ENCODE measurements around the gene TSEN54.

TSEN54 gene

DNA sequence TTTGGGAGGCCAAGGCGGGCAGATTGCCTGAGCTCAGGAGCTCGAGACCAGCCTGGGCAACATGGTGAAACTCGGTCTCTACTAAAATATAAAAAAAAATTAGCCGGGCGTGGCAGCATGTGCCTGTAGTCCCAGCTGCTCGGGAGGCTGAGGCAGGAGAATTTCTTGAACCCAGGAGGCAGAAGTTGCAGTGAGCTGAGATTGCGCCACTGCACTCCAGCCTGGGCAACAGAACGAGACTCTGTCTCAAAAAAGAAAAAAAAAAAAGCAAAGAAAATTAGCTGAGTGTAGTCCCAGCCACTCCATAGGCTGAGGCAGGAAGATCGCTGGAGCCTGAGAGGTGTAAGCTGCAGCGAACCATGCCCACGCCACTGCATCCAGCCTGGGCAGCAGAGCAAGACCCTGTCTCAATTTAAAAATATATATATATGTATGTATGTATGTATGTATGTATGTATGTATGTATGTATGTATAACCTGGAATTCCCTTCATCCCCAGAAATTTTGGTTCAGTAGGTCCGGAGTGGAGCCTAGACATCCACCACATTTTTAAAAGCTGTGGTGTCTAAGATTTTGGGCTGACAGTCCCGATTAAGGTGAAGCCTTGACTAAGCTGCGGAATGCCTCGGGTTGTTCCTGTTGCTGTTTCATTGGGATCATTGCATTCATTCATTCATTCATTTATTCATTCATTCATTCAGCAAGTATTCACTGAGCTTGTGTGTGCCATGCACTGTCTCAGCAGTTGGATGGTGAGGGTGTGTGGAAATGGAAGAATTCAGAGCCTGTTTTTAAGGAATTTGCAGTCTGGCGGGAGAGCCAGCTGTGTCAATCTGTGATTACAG, 34.0 kb upstream of the TSEN54 start:
- Mint-ChIP-seq H3K9me3 (no peaks in the 10 kb centered on the region), H3K4me3 (no peak overlapping the region), H3K36me3 (no peaks in the 10 kb centered on the region), H3K27ac (peak overlapping the region; percentile 69), H3K4me1 (peaks cover 26% of the 10 kb centered on the region)
- no peak for DNase-seq (ENCODE audit: low spot score in 2 of 2)
- no peak for ATAC-seq

DNA sequence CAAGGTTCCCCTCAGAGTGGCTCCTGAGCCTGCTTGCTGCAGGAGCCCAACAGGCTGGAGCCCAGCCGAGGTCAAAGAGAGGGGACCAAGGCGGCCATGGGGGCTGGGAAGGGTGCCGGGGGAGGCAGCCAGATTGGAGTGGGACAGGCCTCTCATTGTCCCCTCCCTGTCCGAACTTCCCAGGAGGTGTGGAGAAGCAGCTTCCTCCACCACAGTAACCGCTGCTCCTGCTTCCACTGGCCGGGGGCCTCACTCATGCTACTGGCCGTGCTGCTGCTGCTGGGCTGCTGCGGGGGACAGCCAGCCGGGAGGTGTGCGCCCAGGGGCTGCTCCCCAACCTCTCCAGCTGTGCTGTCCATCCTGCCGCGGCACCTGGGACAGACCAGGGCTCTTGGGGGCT, 30.6 kb upstream of the TSEN54 start:
- Mint-ChIP-seq H3K36me3 (no peaks in the 10 kb centered on the region), H3K9me3 (no peaks in the 10 kb centered on the region), H3K27ac (peak overlapping the region; percentile 99), H3K4me3 (no peak overlapping the region), H3K4me1 (peaks cover 39% of the 10 kb centered on the region)
- no peak for DNase-seq (ENCODE audit: low spot score in 2 of 2)
- ATAC-seq: no peak

GRCh38 chr17:75486151-75486550, 30.2 kb upstream of the TSEN54 start:
- DNase-seq (ENCODE audit: low spot score in 2 of 2): no peak
- Mint-ChIP-seq H3K27ac (peak overlapping the region; percentile 99), H3K36me3 (no peaks in the 10 kb centered on the region), H3K4me3 (peak overlapping the region; percentile 67), H3K4me1 (peaks cover 34% of the 10 kb centered on the region), H3K9me3 (no peaks in the 10 kb centered on the region)
- ATAC-seq: no peak

DNA sequence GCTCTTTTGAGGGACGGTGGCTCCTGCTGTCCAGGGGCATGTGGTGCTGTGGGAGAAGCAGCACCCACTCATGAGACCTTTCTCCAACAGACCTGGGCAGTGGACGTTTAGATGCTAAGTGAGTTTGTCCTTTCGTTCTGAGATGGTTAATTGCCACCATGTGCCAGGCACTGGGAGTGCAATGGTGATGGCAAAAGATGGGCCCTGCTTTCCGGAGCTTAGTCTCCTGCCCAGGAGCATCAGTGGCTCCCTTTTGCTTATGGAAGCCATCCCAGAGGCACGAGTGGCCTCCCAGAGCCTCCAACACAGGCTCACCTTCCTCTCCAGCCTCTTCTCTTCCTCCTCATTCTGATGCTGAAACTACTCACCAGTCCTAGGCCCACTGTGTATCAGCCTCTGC, 29.4 kb upstream of the TSEN54 start:
- H3K4me1 Mint-ChIP-seq: peaks cover 32% of the 10 kb centered on the region
- no peak for DNase-seq (ENCODE audit: low spot score in 2 of 2)
- H3K9me3 Mint-ChIP-seq: no peaks in the 10 kb centered on the region
- H3K36me3 Mint-ChIP-seq: no peaks in the 10 kb centered on the region
- H3K4me3 Mint-ChIP-seq: peak overlapping the region; percentile 67
- ATAC-seq: no peak
- peak overlapping the region; percentile 99 for H3K27ac Mint-ChIP-seq

- DNase-seq (ENCODE audit: low spot score in 2 of 2) (peak; percentile 22 to 71), ATAC-seq (peak; percentile 81)
- peak overlapping the region; percentile 99 for H3K27ac Mint-ChIP-seq
Measured at GRCh38 chr17:75487351-75488070, 28.8 kb upstream of the TSEN54 start.

GRCh38 chr17:75488693-75489510, 27.4 kb upstream of the TSEN54 start:
- ATAC-seq (no peak), DNase-seq (ENCODE audit: low spot score in 2 of 2) (no peak)
- Mint-ChIP-seq H3K4me1 (peaks cover 32% of the 10 kb centered on the region), H3K36me3 (peaks cover 8% of the 10 kb centered on the region), H3K4me3 (peak overlapping the region; percentile 67), H3K9me3 (no peaks in the 10 kb centered on the region), H3K27ac (peak overlapping the region; percentile 99)

More at GRCh38 chr17:75487351-75488070, 28.8 kb upstream of the TSEN54 start:
- H3K4me1 Mint-ChIP-seq: peaks cover 32% of the 10 kb centered on the region
- peaks cover 2% of the 10 kb centered on the region for H3K36me3 Mint-ChIP-seq
- no peaks in the 10 kb centered on the region for H3K9me3 Mint-ChIP-seq
- H3K4me3 Mint-ChIP-seq: peak overlapping the region; percentile 67

DNA sequence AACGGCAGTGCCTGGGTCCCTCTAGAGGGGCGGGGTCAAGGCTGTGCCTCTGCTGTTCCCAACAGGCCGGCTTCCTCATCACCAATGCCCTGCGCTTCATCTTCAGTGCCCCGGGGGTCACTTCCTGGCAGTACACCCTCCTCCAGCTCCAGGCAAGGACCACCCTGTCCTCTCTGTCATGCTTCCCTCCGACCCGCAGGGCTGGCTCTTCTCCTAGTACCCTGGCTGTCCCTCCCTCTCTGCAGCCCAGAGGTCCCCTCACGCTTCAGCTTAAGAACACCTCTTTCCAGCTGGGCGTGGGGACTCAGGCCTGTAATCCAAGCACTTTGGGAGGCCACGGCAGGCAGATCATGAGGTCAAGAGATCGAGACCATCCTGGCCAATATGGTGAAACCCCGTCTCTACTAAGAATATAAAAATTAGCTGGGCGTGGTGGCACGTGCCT, 26.8 kb upstream of the TSEN54 start:
- no peak for ATAC-seq
- peaks cover 32% of the 10 kb centered on the region for H3K4me1 Mint-ChIP-seq
- DNase-seq (ENCODE audit: low spot score in 2 of 2): no peak
- H3K4me3 Mint-ChIP-seq: no peak overlapping the region
- peaks cover 8% of the 10 kb centered on the region for H3K36me3 Mint-ChIP-seq
- no peaks in the 10 kb centered on the region for H3K9me3 Mint-ChIP-seq
- H3K27ac Mint-ChIP-seq: peak overlapping the region; percentile 99

DNA sequence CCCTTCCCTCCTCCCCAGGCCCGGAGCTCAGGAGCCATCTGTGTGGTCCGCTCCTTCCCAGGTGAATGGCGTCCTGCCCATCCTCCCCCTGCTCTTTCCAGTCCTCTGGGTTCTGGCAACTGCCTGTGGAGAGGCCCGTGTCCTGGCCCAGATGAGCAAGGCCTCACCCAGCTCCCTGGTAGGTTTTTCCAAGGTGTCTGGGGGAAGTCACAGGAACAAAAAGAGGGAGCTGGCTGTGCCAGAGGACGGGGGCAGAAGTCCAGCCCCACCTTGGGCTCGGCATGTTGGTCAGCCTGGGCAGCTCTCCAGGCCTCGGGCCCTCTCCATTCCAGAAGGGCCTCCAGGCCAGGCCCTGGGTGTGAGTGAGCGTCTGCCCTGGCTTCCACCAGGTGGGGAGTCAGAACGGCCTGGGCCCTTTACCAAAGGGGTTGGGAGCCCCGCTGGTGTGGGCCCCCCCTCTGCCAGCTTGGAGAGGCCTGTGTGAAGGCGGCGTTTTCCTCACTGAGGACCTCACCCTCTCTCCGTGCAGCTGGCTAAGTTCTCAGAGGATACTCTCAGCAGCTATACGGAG, 26.1 kb upstream of the TSEN54 start:
- peaks cover 32% of the 10 kb centered on the region for H3K4me1 Mint-ChIP-seq
- H3K36me3 Mint-ChIP-seq: peaks cover 8% of the 10 kb centered on the region
- H3K4me3 Mint-ChIP-seq: no peak overlapping the region
- H3K27ac Mint-ChIP-seq: peak overlapping the region; percentile 20
- no peaks in the 10 kb centered on the region for H3K9me3 Mint-ChIP-seq
- ATAC-seq (no peak), DNase-seq (ENCODE audit: low spot score in 2 of 2) (no peak)

GRCh38 chr17:75490953-75491649, 25.2 kb upstream of the TSEN54 start:
- H3K4me1 Mint-ChIP-seq: peaks cover 29% of the 10 kb centered on the region
- H3K9me3 Mint-ChIP-seq: no peaks in the 10 kb centered on the region
- DNase-seq (ENCODE audit: low spot score in 2 of 2) (no peak), ATAC-seq (no peak)
- no peak overlapping the region for H3K4me3 Mint-ChIP-seq
- H3K36me3 Mint-ChIP-seq: peaks cover 14% of the 10 kb centered on the region
- no peak overlapping the region for H3K27ac Mint-ChIP-seq

- no peak for ATAC-seq
- DNase-seq (ENCODE audit: low spot score in 2 of 2): no peak
- H3K36me3 Mint-ChIP-seq: peaks cover 17% of the 10 kb centered on the region
- H3K4me1 Mint-ChIP-seq: peaks cover 23% of the 10 kb centered on the region
- no peaks in the 10 kb centered on the region for H3K9me3 Mint-ChIP-seq
- H3K4me3 Mint-ChIP-seq: no peak overlapping the region
- no peak overlapping the region for H3K27ac Mint-ChIP-seq
Measured at GRCh38 chr17:75491680-75492079, 24.6 kb upstream of the TSEN54 start.

- Mint-ChIP-seq H3K9me3 (no peaks in the 10 kb centered on the region), H3K27ac (no peak overlapping the region), H3K4me1 (peaks cover 13% of the 10 kb centered on the region), H3K4me3 (no peak overlapping the region), H3K36me3 (peaks cover 27% of the 10 kb centered on the region)
- DNase-seq (ENCODE audit: low spot score in 2 of 2): no peak
- no peak for ATAC-seq
Measured at GRCh38 chr17:75492555-75493168, 23.7 kb upstream of the TSEN54 start.

- Mint-ChIP-seq H3K27ac (no peak overlapping the region), H3K36me3 (peaks cover 31% of the 10 kb centered on the region), H3K4me3 (no peak overlapping the region), H3K4me1 (peaks cover 4% of the 10 kb centered on the region), H3K9me3 (no peaks in the 10 kb centered on the region)
- no peak for ATAC-seq
- no peak for DNase-seq (ENCODE audit: low spot score in 2 of 2)
Measured at GRCh38 chr17:75493476-75494129, 22.7 kb upstream of the TSEN54 start.

DNA sequence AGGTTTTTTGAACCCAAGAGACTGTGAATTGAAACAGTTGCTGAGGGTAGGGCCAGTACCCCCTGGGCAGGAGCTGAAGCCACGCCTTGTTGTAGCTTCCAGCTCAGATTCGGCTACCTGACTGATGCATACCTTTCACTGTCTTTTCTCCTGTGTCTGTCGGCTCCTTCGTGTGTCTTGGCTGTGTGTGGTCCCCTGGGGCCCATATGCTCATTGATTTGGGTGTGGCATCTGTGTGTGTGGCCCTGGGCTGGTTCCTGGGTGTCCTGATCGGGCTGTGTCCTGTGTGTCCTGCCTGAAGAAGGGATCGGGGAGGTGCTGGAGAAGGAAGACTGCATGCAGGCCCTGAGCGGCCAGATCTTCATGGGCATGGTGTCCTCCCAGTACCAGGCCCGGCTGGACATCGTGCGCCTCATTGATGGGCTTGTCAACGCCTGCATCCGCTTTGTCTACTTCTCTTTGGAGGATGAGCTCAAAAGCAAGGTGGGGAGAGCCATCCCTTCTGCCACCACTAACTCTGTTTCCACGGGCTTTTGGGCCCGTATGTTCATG, 21.9 kb upstream of the TSEN54 start:
- Mint-ChIP-seq H3K36me3 (peaks cover 31% of the 10 kb centered on the region), H3K27ac (no peak overlapping the region), H3K9me3 (no peaks in the 10 kb centered on the region), H3K4me1 (no peaks in the 10 kb centered on the region), H3K4me3 (no peak overlapping the region)
- ATAC-seq (no peak), DNase-seq (ENCODE audit: low spot score in 2 of 2) (no peak)
